ENCODE measurements around the gene FBLN7.

DNA sequence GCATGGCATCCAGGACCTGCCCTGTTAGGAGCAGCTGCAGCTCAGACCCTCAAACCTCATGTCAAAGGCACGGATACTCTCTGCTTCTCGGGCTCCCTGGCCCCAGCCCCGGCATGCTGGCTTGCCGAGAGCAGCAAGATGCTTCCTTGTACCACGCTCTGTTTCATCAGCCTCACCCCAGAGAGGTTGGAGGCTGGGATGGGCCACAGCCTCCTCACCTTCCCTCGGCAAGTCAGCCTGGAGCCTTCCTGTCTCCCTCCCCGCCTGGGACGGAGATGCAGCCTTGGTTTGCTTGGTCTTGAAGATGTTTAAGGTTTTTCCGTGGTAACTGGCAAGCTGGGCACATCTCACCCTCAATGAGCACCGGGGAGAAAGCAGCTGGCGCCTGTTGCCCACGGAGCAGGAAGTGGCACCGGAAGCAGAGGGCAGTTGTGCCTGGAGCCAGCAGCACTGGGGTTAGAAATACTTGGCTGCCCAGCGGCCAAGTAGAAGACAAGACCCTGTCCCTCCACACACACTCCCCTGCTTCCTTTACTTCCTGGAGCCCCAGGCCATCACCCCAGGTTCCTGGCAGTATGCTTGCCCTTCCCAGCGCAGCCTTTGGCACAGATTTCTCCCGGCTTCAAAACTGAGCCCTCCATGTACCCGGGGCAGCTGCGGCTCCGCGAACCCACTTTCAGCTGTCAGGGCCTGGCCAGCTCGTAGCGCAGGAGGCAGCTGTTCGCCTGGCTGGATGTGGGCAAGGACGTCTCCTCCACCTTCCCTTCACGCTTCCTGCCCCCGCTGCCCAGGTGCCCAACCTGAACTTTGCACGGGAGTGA, 17.4 kb downstream of the FBLN7 start:
- TF ChIP-seq ZNF513 (tag by site-specific recombination; IDR thresholded peaks at IDR 0.05), result no peak
- TF ChIP-seq, protein P1, sequence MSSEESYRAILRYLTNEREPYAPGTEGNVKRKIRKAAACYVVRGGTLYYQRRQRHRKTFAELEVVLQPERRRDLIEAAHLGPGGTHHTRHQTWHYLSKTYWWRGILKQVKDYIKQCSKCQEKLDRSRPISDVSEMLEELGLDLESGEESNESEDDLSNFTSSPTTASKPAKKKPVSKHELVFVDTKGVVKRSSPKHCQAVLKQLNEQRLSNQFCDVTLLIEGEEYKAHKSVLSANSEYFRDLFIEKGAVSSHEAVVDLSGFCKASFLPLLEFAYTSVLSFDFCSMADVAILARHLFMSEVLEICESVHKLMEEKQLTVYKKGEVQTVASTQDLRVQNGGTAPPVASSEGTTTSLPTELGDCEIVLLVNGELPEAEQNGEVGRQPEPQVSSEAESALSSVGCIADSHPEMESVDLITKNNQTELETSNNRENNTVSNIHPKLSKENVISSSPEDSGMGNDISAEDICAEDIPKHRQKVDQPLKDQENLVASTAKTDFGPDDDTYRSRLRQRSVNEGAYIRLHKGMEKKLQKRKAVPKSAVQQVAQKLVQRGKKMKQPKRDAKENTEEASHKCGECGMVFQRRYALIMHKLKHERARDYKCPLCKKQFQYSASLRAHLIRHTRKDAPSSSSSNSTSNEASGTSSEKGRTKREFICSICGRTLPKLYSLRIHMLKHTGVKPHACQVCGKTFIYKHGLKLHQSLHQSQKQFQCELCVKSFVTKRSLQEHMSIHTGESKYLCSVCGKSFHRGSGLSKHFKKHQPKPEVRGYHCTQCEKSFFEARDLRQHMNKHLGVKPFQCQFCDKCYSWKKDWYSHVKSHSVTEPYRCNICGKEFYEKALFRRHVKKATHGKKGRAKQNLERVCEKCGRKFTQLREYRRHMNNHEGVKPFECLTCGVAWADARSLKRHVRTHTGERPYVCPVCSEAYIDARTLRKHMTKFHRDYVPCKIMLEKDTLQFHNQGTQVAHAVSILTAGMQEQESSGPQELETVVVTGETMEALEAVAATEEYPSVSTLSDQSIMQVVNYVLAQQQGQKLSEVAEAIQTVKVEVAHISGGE (tag by site-specific recombination; conservative IDR thresholded peaks at IDR 0.05; ENCODE audit: low read depth), result no peak
- TF ChIP-seq, protein P2, sequence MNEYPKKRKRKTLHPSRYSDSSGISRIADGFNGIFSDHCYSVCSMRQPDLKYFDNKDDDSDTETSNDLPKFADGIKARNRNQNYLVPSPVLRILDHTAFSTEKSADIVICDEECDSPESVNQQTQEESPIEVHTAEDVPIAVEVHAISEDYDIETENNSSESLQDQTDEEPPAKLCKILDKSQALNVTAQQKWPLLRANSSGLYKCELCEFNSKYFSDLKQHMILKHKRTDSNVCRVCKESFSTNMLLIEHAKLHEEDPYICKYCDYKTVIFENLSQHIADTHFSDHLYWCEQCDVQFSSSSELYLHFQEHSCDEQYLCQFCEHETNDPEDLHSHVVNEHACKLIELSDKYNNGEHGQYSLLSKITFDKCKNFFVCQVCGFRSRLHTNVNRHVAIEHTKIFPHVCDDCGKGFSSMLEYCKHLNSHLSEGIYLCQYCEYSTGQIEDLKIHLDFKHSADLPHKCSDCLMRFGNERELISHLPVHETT (tag by site-specific recombination; IDR thresholded peaks at IDR 0.05), result no peak
- TF ChIP-seq CTCF (tag by site-specific recombination; IDR thresholded peaks at IDR 0.05), result no peak
- no peak for TF ChIP-seq ZNF501 (tag by site-specific recombination; IDR thresholded peaks at IDR 0.05)
- TF ChIP-seq, protein P3, sequence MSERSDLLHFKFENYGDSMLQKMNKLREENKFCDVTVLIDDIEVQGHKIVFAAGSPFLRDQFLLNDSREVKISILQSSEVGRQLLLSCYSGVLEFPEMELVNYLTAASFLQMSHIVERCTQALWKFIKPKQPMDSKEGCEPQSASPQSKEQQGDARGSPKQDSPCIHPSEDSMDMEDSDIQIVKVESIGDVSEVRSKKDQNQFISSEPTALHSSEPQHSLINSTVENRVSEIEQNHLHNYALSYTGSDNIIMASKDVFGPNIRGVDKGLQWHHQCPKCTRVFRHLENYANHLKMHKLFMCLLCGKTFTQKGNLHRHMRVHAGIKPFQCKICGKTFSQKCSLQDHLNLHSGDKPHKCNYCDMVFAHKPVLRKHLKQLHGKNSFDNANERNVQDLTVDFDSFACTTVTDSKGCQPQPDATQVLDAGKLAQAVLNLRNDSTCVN (tag by site-specific recombination; optimal IDR thresholded peaks at IDR 0.05), result no peak
- TF ChIP-seq ZNF19 (tag by site-specific recombination; IDR thresholded peaks at IDR 0.05; ENCODE audit: low read depth), result no peak

Measured in HEK293 (cell line).